ENCODE measurements around the gene ANAPC1.
"Not testable (repeated sequence)": the region's sequence is repeated elsewhere in the genome, so short reads cannot be mapped to it uniquely, and the experiment has no call there.

Gene ANAPC1, protein sequence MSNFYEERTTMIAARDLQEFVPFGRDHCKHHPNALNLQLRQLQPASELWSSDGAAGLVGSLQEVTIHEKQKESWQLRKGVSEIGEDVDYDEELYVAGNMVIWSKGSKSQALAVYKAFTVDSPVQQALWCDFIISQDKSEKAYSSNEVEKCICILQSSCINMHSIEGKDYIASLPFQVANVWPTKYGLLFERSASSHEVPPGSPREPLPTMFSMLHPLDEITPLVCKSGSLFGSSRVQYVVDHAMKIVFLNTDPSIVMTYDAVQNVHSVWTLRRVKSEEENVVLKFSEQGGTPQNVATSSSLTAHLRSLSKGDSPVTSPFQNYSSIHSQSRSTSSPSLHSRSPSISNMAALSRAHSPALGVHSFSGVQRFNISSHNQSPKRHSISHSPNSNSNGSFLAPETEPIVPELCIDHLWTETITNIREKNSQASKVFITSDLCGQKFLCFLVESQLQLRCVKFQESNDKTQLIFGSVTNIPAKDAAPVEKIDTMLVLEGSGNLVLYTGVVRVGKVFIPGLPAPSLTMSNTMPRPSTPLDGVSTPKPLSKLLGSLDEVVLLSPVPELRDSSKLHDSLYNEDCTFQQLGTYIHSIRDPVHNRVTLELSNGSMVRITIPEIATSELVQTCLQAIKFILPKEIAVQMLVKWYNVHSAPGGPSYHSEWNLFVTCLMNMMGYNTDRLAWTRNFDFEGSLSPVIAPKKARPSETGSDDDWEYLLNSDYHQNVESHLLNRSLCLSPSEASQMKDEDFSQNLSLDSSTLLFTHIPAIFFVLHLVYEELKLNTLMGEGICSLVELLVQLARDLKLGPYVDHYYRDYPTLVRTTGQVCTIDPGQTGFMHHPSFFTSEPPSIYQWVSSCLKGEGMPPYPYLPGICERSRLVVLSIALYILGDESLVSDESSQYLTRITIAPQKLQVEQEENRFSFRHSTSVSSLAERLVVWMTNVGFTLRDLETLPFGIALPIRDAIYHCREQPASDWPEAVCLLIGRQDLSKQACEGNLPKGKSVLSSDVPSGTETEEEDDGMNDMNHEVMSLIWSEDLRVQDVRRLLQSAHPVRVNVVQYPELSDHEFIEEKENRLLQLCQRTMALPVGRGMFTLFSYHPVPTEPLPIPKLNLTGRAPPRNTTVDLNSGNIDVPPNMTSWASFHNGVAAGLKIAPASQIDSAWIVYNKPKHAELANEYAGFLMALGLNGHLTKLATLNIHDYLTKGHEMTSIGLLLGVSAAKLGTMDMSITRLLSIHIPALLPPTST (N-terminal part only)

DNA sequence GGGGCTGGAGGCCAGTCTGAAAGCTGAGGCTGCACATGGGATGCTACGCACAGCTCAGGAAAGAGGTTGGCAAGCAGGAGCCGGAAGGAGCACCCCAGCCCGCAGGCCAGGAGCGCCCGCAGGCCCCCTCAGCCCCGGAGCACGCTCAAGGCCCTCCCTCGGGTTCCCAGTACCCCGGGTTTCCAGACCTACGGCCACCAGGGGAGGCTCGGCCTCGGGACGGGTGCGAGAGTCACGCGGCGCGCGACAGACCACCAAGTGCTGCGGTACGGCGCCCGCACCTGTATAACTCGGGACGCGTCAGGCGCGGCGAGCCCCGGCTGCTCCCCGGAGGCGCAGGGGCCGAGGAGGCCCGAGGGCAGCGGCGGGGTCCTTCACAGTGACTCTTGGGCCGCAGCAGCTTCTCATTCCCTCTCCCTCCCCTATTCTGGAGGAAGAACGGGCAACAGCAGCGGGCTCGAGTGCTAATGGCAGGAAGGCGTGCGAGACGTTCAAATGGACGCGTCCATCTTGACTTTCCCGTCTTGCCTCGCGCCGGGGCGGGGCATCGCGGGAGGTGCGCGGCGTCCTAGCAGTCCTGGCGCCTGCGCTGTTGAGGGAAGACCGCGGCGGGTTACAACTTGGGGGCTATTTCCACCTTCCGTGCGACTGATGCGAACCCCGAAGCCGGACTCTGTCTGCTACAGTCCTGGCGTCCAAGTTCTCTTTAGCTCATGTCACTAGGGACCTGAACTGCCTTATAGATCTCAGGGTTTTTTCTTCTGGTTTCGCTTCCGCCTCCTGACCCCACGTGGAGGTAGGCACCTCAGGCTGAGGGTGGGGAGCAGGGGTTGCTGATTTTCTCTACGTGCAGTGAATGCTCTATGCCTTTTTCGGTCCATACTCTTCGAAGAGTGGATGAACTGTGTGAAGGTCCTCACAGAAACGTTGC, at the start of gene ANAPC1:
Gene ANAPC1, minus strand, starts transcription at position 533 of the 931 bp plus-strand sequence. CDS start 3,368 bp downstream, outside the sequence.
- no peak for DNase-seq (ENCODE audit: low read depth)

- no peak for DNase-seq (ENCODE audit: low read depth)
These were observed 48.9 kb upstream of the ANAPC1 start for GRCh38 chr2:111932841-111933291.

- DNase-seq (ENCODE audit: low read depth) = peak; percentile 10
These were observed 46.9 kb upstream of the ANAPC1 start for GRCh38 chr2:111930875-111931274.

- DNase-seq (ENCODE audit: low read depth) = no peak
These were observed 46.4 kb upstream of the ANAPC1 start for GRCh38 chr2:111930409-111930808.

DNA sequence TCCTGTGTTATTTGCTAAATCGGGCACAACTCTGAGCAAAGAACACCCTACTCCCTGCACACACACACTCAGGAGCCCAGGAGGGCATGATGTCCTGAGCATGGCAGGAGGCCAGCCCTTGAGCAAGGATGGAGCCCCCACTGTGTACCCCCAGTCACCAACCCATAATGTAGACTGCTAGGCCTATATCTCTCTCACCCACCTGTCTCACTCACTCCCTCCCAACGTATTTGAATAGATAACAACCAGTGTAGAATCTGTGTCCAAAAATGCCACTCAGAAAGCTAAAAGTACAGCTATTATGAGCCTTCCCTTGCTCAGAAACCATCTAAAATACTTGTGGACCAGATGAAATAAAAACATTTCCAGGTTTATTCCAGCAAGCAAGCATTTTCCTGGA, 43.7 kb upstream of the ANAPC1 start:
- DNase-seq (ENCODE audit: low read depth) = no peak

DNA sequence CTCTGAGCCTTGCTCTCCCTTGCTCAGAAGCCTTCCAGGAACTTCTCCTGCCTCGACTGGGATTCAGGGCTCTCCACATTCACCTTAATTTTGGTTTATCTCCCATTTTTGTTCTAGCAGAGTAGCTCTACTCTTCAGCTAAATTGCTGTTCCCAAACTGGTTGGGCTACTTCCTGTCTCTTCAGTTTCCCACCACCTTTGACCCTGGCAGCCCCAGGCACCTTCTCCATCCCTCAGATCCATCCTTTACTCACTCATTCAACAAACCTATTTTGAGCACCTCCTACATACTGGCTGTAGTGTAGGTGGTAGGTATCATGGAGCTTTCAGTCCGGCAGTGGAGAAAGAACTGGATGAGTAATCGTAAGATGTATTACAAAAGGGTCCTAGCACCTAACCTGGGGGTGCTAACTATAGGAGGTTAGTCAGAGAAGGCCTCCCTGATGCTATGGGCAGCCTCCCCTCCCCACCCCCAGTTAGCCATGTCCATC, 40.7 kb upstream of the ANAPC1 start:
- DNase-seq (ENCODE audit: low read depth) = no peak

DNA sequence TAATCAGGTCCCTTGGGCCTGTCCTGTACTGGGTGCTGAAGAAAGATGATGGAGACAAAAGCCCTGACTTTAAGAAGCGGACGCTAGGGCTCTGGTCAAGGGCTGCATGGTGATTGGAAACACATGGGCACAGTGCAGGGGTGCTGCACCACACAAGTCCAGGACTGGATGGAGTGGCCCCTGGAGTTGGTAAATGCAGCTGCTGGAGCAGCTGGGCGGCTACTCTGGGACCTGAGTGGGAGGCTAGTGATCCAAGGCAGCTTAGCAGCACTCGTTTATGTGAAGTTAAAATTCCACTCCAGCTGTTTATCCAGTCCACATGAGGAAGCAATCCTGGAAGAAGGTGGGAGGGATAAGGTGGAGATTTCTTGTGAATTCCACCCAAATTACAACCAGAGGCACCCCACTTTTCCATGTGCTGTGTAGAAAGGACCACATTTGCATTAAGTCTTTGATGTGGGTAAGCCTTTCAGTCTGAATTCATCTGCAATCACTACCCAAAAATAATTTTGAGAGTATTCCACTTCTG, 39.3 kb upstream of the ANAPC1 start:
- no peak for DNase-seq (ENCODE audit: low read depth)

- DNase-seq (ENCODE audit: low read depth) = no peak
These were observed 36.0 kb upstream of the ANAPC1 start for GRCh38 chr2:111919794-111920608.

DNA sequence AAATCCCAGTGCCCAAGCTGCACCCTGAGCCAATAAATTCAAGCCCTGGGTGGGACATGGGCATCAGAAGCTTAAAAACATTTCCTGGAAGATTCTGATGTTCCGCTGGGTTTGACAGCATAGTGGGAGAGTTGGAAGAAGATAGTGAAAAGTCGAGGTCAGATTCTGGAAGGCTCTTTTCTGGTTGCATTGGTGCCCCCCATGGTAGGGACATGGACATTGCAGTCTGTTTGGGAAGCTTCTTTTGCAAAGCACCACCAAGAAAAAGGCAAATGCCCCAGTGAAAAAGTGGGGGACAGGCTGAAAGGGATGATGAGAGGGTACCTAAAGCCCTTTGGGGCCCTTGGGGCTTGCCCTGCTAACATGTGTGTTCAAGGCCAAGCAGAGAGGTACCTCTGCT, 35.4 kb upstream of the ANAPC1 start:
- no peak for DNase-seq (ENCODE audit: low read depth)

- peak; percentile 57 for DNase-seq (ENCODE audit: low read depth)
These were observed 34.4 kb upstream of the ANAPC1 start for GRCh38 chr2:111918383-111918806.

- DNase-seq (ENCODE audit: low read depth) = no peak
These were observed 33.1 kb upstream of the ANAPC1 start for GRCh38 chr2:111917106-111917505.

- no peak for DNase-seq (ENCODE audit: low read depth)
These were observed 28.6 kb upstream of the ANAPC1 start for GRCh38 chr2:111912547-111912946.

DNA sequence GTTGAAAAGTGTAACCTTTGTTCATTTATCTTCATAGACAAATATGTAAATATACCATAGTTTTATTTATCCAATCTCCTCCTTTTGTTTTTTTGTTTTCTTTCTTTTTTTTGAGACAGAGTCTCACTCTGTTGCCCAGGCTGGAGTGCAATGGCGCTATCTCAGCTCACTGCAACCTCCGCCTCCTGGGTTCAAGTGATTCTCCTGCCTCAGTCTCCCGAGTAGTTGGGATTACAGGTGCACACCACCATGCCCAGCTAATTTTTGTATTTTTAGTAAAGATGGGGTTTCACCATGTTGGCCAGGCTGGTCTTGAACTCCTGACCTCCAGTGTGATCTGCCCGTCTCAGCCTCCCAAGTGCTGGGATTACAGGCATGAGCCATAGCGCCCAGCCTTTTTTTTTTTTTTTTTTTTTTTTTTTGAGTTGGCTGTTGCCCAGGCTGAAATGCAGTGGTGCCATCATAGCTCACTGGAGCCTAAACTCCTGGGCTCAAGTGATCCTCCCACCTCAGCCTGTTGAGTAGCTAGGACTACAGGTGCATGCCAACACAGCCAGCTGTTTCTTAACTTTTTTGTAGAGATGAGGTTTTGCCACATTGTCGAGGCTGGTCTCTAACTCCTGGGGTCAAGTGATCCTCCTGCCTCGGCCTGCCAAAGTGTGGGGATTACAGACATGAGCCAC, 27.4 kb upstream of the ANAPC1 start:
- not testable (repeated sequence) for DNase-seq (ENCODE audit: low read depth)

DNA sequence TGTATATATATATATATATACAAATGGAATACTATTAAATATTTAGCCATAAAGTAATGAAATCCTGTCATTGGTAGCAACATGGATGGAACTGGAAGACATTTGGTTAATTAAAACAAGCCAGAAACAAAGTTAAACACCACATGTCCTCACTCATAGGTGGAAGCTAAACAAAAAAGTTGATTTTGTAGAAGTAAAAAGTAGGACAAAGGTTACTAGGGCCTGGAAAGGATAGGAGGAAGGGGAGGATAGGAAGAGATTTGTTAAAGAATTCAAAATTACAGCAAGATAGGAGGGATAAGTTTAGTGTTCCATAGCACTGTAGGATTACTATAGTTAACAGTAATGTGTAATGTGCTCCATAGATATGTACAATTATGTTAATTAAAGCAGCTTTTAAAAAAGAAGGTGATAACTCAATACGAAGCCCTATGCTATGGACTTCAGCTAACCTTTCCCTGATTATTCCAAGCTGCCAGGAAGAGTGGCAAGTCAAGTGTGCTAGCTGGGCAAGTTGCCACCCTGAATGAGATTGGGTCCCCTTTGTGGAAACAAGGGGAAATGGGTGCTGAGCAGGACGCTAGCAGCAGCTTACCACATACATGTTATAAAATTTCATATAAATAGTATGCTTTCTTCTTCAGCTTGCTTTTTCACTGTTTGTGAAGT, 26.8 kb upstream of the ANAPC1 start:
- DNase-seq (ENCODE audit: low read depth) = no peak

DNA sequence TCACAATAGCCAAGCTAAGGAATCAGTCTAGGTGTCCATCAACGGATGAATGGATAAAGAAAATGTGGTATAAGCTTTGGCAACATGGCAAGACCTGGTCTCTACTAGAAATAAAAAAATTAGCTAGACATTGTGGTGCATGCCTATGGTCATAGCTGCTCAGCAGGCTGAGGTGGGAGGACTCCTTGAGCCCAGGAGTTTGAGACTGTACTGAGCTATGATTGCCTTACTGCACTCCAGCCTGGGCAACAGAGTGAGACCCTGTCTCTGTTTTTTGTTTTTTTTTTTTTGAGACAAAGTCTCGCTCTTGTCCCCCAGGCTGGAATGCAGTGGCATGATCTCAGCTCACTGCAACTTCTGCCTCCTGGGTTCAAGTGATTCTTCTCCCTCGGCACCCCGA, 26.0 kb upstream of the ANAPC1 start:
- not testable (repeated sequence) for DNase-seq (ENCODE audit: low read depth)

GRCh38 chr2:111909079-111909478, 25.1 kb upstream of the ANAPC1 start:
- DNase-seq (ENCODE audit: low read depth) = no peak

- DNase-seq (ENCODE audit: low read depth) = no peak
These were observed 24.6 kb upstream of the ANAPC1 start for GRCh38 chr2:111908578-111908977.

DNA sequence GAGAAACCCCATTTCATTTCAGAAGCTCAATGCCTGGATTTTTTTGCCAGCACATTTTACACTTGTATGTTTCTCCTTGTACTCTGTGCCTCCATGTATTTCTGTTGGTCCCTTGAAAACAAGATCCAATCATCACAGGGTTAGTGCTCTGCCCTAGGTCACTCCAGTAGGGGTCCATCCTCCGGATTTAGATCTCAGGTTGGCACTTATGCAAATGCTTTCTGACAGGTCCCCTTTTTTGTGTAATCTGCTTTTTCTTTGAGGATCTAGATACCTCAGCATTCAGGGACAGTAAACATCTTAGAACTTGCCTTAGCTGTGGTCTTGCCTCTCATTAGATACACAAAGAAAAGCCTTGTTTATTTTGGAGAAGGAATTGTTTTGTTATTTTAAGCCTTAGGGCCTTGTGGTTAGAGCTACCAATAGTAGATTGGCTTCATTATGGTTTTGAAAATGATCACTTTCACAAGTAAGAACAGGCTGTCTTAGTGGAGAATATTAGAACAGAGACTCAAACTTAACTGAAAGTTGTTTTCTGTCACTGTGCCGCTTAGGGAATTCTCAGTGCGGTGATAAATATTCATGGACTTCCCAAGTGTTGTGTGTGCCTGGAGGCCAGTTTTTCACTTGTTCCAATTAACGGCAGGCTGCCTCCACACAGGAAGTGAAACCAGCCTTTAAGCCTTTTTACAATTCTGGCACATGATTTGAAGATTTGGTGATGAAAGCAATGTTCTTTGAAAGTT, 22.2 kb upstream of the ANAPC1 start:
- DNase-seq (ENCODE audit: low read depth) = no peak
